WTC11 (cell line): ENCODE results near the gene MYOF.

ENCODE experiments used
- ELF4 ChIP-seq: sonication (generic); formaldehyde crosslinking; IDR thresholded peaks from 2 replicates; pipeline ENCODE4 v1.8.1; 2022; ENCODE audit warnings: low read depth, mild to moderate bottlenecking, moderate library complexity, missing genetic modification reagents
- FOXP1 ChIP-seq: sonication (generic); formaldehyde crosslinking; IDR thresholded peaks from 2 replicates; pipeline ENCODE4 v1.8.0; 2022; ENCODE audit warnings: missing genetic modification reagents, mild to moderate bottlenecking, moderate library complexity, borderline replicate concordance
- JUN ChIP-seq: sonication (generic); formaldehyde crosslinking; IDR thresholded peaks from 2 replicates; pipeline ENCODE4 v1.8.0; 2023; ENCODE audit warnings: mild to moderate bottlenecking, missing genetic modification reagents
- TP53 ChIP-seq: sonication (generic); formaldehyde crosslinking; IDR thresholded peaks from 2 replicates; pipeline ENCODE4 v1.8.1; 2023; ENCODE audit warnings: mild to moderate bottlenecking, missing genetic modification reagents
- TF ChIP-seq, protein P1 (sequence below): fragments of 200-600 bp; IDR thresholded peaks from 2 replicates; pipeline ENCODE4 v1.8.0; 2022; ENCODE audit warnings: antibody characterized with exemption
- TF ChIP-seq, protein P2 (sequence below): sonication (generic); formaldehyde crosslinking; IDR thresholded peaks from 2 replicates; pipeline ENCODE4 v1.8.1; 2022; ENCODE audit warnings: low read depth, missing genetic modification reagents, borderline replicate concordance
- TF ChIP-seq, protein P3 (sequence below): sonication (generic); formaldehyde crosslinking; IDR thresholded peaks from 2 replicates; pipeline ENCODE4 v1.8.0; 2022; ENCODE audit warnings: mild to moderate bottlenecking, missing genetic modification reagents
- TF ChIP-seq, protein P4 (sequence below): sonication (generic); formaldehyde crosslinking; IDR thresholded peaks from 2 replicates; pipeline ENCODE4 v1.8.0; 2023; ENCODE audit warnings: missing genetic modification reagents

DNA sequence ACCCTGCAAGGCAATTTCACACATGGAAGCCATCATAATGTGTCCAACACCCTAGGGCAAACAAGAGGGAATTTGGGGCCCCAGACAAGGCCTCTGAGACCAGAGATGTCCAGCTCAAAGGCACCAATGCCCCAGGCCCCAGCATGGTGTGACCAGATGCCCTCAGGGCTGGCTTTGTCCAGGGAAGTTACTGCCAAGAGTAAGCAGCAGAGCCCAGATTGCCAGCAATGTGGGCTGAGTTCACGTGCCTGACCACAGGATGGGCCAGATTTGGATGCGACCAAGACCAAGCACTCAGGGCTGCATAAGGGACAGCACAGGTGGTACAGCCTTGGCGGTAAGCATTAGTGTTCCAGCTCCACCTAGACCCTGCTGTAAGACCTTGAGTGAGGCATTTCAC is 12.7 kb downstream of the MYOF start:
- TF ChIP-seq, protein P1, sequence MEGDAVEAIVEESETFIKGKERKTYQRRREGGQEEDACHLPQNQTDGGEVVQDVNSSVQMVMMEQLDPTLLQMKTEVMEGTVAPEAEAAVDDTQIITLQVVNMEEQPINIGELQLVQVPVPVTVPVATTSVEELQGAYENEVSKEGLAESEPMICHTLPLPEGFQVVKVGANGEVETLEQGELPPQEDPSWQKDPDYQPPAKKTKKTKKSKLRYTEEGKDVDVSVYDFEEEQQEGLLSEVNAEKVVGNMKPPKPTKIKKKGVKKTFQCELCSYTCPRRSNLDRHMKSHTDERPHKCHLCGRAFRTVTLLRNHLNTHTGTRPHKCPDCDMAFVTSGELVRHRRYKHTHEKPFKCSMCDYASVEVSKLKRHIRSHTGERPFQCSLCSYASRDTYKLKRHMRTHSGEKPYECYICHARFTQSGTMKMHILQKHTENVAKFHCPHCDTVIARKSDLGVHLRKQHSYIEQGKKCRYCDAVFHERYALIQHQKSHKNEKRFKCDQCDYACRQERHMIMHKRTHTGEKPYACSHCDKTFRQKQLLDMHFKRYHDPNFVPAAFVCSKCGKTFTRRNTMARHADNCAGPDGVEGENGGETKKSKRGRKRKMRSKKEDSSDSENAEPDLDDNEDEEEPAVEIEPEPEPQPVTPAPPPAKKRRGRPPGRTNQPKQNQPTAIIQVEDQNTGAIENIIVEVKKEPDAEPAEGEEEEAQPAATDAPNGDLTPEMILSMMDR, result no peak
- TF ChIP-seq JUN (CRISPR knock-in tag) (no peak), FOXP1 (no peak), TP53 (CRISPR knock-in tag) (no peak), ELF4 (CRISPR knock-in tag) (no peak)
- TF ChIP-seq, protein P2, sequence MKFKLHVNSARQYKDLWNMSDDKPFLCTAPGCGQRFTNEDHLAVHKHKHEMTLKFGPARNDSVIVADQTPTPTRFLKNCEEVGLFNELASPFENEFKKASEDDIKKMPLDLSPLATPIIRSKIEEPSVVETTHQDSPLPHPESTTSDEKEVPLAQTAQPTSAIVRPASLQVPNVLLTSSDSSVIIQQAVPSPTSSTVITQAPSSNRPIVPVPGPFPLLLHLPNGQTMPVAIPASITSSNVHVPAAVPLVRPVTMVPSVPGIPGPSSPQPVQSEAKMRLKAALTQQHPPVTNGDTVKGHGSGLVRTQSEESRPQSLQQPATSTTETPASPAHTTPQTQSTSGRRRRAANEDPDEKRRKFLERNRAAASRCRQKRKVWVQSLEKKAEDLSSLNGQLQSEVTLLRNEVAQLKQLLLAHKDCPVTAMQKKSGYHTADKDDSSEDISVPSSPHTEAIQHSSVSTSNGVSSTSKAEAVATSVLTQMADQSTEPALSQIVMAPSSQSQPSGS (CRISPR knock-in tag), result no peak
- TF ChIP-seq, protein P3, sequence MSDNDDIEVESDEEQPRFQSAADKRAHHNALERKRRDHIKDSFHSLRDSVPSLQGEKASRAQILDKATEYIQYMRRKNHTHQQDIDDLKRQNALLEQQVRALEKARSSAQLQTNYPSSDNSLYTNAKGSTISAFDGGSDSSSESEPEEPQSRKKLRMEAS (CRISPR knock-in tag), result no peak
- TF ChIP-seq, protein P4, sequence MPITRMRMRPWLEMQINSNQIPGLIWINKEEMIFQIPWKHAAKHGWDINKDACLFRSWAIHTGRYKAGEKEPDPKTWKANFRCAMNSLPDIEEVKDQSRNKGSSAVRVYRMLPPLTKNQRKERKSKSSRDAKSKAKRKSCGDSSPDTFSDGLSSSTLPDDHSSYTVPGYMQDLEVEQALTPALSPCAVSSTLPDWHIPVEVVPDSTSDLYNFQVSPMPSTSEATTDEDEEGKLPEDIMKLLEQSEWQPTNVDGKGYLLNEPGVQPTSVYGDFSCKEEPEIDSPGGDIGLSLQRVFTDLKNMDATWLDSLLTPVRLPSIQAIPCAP (CRISPR knock-in tag), result no peak
